Measurements from ENCODE around the gene SZT2.

DNA sequence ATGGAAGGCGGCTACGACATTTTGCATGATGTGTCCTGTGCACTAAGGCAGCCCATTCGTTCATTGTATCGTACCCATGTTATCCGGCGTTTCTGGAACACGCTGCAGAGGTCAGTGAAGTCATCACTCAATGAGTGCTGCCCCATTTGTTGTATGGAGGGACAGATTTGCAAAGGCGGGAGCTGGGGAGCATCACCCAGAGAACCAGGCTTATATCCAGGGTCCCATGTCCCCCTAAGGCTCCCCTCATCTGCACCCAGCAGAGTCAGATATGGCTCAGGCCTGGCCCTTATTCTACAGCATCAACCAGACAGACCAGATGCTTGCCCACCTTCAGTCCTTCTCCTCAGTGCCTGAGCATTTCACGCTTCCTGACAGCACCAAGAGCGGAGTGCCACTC is 31.2 kb downstream of the SZT2 start:
- TF ChIP-seq, protein P1, sequence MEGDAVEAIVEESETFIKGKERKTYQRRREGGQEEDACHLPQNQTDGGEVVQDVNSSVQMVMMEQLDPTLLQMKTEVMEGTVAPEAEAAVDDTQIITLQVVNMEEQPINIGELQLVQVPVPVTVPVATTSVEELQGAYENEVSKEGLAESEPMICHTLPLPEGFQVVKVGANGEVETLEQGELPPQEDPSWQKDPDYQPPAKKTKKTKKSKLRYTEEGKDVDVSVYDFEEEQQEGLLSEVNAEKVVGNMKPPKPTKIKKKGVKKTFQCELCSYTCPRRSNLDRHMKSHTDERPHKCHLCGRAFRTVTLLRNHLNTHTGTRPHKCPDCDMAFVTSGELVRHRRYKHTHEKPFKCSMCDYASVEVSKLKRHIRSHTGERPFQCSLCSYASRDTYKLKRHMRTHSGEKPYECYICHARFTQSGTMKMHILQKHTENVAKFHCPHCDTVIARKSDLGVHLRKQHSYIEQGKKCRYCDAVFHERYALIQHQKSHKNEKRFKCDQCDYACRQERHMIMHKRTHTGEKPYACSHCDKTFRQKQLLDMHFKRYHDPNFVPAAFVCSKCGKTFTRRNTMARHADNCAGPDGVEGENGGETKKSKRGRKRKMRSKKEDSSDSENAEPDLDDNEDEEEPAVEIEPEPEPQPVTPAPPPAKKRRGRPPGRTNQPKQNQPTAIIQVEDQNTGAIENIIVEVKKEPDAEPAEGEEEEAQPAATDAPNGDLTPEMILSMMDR (IDR thresholded peaks at IDR 0.05; ENCODE audit: low read depth, low read length, poor library complexity, severe bottlenecking) = no peak
- TF ChIP-seq EZH2phosphoT487 (IDR thresholded peaks at IDR 0.05; ENCODE audit: borderline replicate concordance, low read length) = no peak

All from DOHH2 (cell line).